RWPE2 (cell line): ENCODE measurements around the gene BDH1.
A peak's percentile ranks its signal among the peaks of the same experiment; 100 is the strongest.

Experiments
- ATAC-seq: fragments of 200-7000 bp; cut with Tn5 transposase; 3 replicates; pipeline ENCODE4 v1.9.1; 2021; ENCODE audit warnings: low read depth
- DNase-seq: peaks from one replicate; pipeline ENCODE4 v3.0.0-alpha.2; 2020; ENCODE audit warnings: low spot score
- H3K27ac ChIP-seq: fragments of 450-650 bp; 2 replicates; pipeline ENCODE4 v1.5.1; 2017; ENCODE audit warnings: mild to moderate bottlenecking; ENCODE audit not compliant: poor library complexity, severe bottlenecking
- H3K27me3 ChIP-seq: fragments of 250-450 bp; sonication (Bioruptor Pico); 2 replicates; pipeline ENCODE4 v1.5.1; 2021; ENCODE audit warnings: mild to moderate bottlenecking, moderate library complexity; ENCODE audit not compliant: insufficient read depth, poor library complexity, severe bottlenecking
- H3K36me3 ChIP-seq: fragments of 250-450 bp; sonication (Bioruptor Pico); 2 replicates; pipeline ENCODE4 v1.5.1; 2020; ENCODE audit warnings: low read depth, mild to moderate bottlenecking, moderate library complexity
- H3K4me1 ChIP-seq: fragments of 250-450 bp; sonication (Bioruptor Pico); 2 replicates; pipeline ENCODE4 v1.5.1; 2021; ENCODE audit warnings: mild to moderate bottlenecking, moderate library complexity; ENCODE audit not compliant: insufficient read depth, poor library complexity, severe bottlenecking
- H3K4me3 ChIP-seq: fragments of 250-450 bp; sonication (Bioruptor Pico); 2 replicates; pipeline ENCODE4 v1.5.1; 2021; ENCODE audit warnings: mild to moderate bottlenecking, moderate library complexity; ENCODE audit not compliant: severe bottlenecking
- H3K9me3 ChIP-seq: fragments of 250-450 bp; sonication (Bioruptor Pico); 2 replicates; pipeline ENCODE4 v1.5.1; 2021; ENCODE audit warnings: mild to moderate bottlenecking, moderate library complexity; ENCODE audit not compliant: severe bottlenecking
- CTCF ChIP-seq: fragments of 450-650 bp; IDR thresholded peaks from one replicate; pipeline ENCODE4 v1.5.1; 2017; ENCODE audit warnings: mild to moderate bottlenecking, moderate library complexity; ENCODE audit not compliant: poor library complexity, severe bottlenecking

The BDH1 gene

GRCh38 chr3:197468167-197468566 is 87.6 kb downstream of the BDH1 start:
- H3K27me3 ChIP-seq, result no peaks in the 10 kb centered on the region
- H3K27ac ChIP-seq, result no peak overlapping the region
- no peak for TF ChIP-seq CTCF
- H3K9me3 ChIP-seq, result no peaks in the 10 kb centered on the region
- DNase-seq (no peak), ATAC-seq (no peak)
- peaks cover 19% of the 10 kb centered on the region for H3K4me1 ChIP-seq
- H3K4me3 ChIP-seq, result no peak overlapping the region
- no peaks in the 10 kb centered on the region for H3K36me3 ChIP-seq

DNA sequence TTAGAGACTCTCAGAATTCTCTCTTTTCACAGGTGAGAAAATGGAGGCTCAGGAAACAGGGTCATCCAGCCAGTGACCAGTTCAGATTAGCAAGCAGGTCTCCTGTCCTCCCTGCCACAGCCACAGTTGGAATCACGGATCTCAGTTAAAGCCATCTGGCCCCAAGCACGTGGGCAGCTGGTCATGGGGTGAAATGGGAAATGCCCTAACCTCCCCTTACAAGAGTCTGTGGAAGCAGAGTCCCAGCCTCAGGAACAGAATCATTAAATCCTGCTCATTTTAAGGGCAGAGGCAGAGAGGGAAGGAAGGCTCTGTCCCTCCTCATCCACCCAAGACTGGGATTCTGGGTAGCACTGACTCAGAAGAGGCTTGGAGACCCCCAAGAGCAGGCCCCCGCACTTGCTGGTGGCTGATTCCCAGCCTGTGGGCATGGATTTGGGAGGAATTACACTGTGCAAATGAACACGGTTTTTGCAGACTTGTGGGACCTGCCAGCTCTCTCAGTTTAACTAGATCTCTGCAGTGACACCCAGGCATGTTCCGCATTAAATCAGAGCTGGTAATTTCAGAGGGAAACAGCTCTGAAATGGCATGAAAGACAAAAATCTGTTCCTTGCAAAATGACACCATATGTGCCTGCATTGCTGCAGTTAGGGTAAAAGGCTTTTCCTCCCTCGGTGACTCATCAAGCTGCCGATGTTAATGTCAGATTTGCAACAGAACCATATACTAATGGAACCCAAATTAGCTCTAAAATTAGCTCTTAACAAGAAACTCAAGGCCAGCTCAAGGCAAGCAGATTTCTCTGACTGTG is 89.0 kb downstream of the BDH1 start:
- ATAC-seq (peak; percentile 53), DNase-seq (no peak)
- H3K4me1 ChIP-seq, result peaks cover 22% of the 10 kb centered on the region

DNA sequence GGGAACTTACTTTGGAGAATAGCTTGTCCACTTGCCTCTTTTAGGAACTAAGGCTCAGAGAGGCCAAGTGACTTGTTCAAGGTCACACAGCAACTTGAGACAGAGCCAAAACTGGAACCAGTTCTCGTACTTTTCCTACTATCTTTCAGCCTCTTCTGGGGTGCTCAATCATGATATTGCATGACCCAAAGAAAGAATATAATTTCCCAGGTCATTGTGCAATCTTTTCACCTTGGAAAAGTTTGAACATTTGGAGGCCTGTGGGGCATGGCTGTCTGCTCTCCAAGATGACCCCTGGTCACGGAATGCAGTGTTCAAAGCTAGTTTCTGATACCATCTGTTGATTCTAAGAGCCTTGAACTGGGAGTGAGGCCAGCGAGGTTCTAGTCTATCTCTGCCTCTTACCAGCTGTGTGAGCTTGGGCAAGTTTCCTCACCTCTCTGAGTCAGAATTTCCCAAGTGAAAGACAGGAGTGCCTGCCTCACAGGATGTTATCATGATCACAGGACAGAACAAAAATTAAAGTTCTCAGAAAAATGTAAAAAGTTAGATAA is 89.7 kb downstream of the BDH1 start:
- no peak for DNase-seq
- no peaks in the 10 kb centered on the region for H3K36me3 ChIP-seq
- ATAC-seq, result peak; percentile 40; the same call in 1 of the 3 replicates
- H3K4me3 ChIP-seq, result no peak overlapping the region
- TF ChIP-seq CTCF, result no peak
- H3K4me1 ChIP-seq, result peaks cover 22% of the 10 kb centered on the region
- peak overlapping the region; percentile 21 for H3K27ac ChIP-seq
- H3K9me3 ChIP-seq, result no peaks in the 10 kb centered on the region
- H3K27me3 ChIP-seq, result no peaks in the 10 kb centered on the region

More for the DNA sequence above, 89.0 kb downstream of the BDH1 start:
- Histone ChIP-seq H3K9me3 (no peaks in the 10 kb centered on the region), H3K36me3 (no peaks in the 10 kb centered on the region), H3K4me3 (no peak overlapping the region), H3K27ac (peak overlapping the region; percentile 21), H3K27me3 (no peaks in the 10 kb centered on the region)
- no peak for TF ChIP-seq CTCF

GRCh38 chr3:197465197-197465995 is 90.4 kb downstream of the BDH1 start:
- DNase-seq (no peak), ATAC-seq (no peak)
- Histone ChIP-seq H3K36me3 (no peaks in the 10 kb centered on the region), H3K4me1 (peaks cover 22% of the 10 kb centered on the region), H3K9me3 (no peaks in the 10 kb centered on the region), H3K27ac (no peak overlapping the region), H3K27me3 (no peaks in the 10 kb centered on the region), H3K4me3 (no peak overlapping the region)
- no peak for TF ChIP-seq CTCF
